Ovary (tissue), 9 donors: ENCODE results near the gene QPRT. TPM values are rescaled to one million over a fixed set of nuclear protein-coding genes. Genes with fewer than 3 reads are reported as not detected.
"Not testable (repeated sequence)": the region's sequence is repeated elsewhere in the genome, so short reads cannot be mapped to it uniquely, and the experiment has no call there.

Experiments
- DNase-seq, 5 donors: peaks; one replicate each; pipeline ENCODE4 v3.0.0-alpha.2; 2019 to 2020
- H3K27ac ChIP-seq, 2 donors: fragments of 200-600 bp; one replicate each; pipeline versions ENCODE4 v1.5.1 to v1.8.0; 2019 to 2022
- H3K27me3 ChIP-seq: fragments of 200-600 bp; one replicate; pipeline ENCODE4 v1.8.0; 2022
- H3K36me3 ChIP-seq: fragments of 200-600 bp; sonication (generic); one replicate; pipeline ENCODE4 v1.5.1; 2019
- H3K4me1 ChIP-seq: one replicate; pipeline ENCODE4 v1.8.1; 2013; ENCODE audit warnings: mild to moderate bottlenecking, moderate library complexity; ENCODE audit not compliant: insufficient read depth
- H3K4me3 ChIP-seq: fragments of 200-600 bp; sonication (generic); one replicate; pipeline ENCODE4 v1.5.1; 2017
- H3K9me3 ChIP-seq, 2 donors: fragments of 200-600 bp in 1 of 2; sonication (generic) in 1 of 2; one replicate each; pipeline versions ENCODE4 v1.5.1 to v1.8.1; 2013 to 2019; ENCODE audit warnings: mild to moderate bottlenecking in 1 of 2, moderate library complexity in 1 of 2
- EP300 ChIP-seq: sonication (generic); formaldehyde crosslinking; IDR thresholded peaks from one replicate; pipeline ENCODE4 v1.6.1; 2017; ENCODE audit warnings: antibody characterized with exemption
- POLR2A ChIP-seq: fragments of 450-650 bp; IDR thresholded peaks from one replicate; pipeline ENCODE4 v1.6.1; 2017; ENCODE audit warnings: antibody characterized with exemption, mild to moderate bottlenecking, moderate library complexity
- WGBS, 3 donors: extraction: QIAGEN DNeasy Blood & Tissue Kit in 1 of 3; methylation state at CpG; one replicate each; pipeline versions ENCODE4 v1.1.5 to v1.1.7; 2013 to 2017; 5-methylcytosine and 5-hydroxymethylcytosine counted together
- intact Hi-C, 4 donors: fragments of 100-400 bp; cut with DNase I; formaldehyde crosslinking; loops; one replicate each; pipeline versions ENCODE4 v1.11.0 to v1.15.1; 2022 to 2023
- polyA plus RNA-seq, 2 donors: library from polyadenylated mRNA; stranded (reverse); fragments of 200-250 nt in 1 of 2; fragments of 350-450 nt in 1 of 2; fragmentation: Illumina TruSeq in 1 of 2; extraction: RNeasy Lipid Tissue Mini Kit (QIAGEN cat#74804) in 1 of 2; gene quantifications; one replicate each; pipeline ENCODE4 v1.2.3, GENCODE V29; 2013 to 2014
- total RNA-seq, 7 donors: library from RNA; depleted of rRNA in 2 of 7; stranded (reverse); fragments of >200 nt in 2 of 7; fragmentation: NEBNext Ultra II Directional in 3 of 7; extraction: Animal tissue kit (Norgen Biotek cat#: 25700) in 3 of 7; gene quantifications; one replicate each; pipeline versions ENCODE4 v1.1.0 to v1.2.4, GENCODE V29; 2016 to 2023
- TF ChIP-seq, protein P1 (sequence below), 3 donors: fragments of 450-650 bp in 2 of 3; fragments of 200-600 bp in 1 of 3; IDR thresholded peaks; one replicate each; pipeline versions ENCODE4 v1.5.1 to v1.8.0; 2016 to 2022; ENCODE audit warnings: antibody characterized with exemption in 3 of 3, mild to moderate bottlenecking in 1 of 3
- donor health status: DM: no; HTN: no; CAD: no; lungs with moderate emphysema.
- donor health status: DM: no; HTN: no; CAD: no.
- donor health status: Bipolar disorder and iron deficiency.
- donor health status: DM: yes; HTN: yes; CAD: no.
- donor health status: DM: no; HTN: no; CAD: no.
- donor health status: DM: yes; HTN: yes; CAD: no.

Gene QPRT
- total and polyA plus RNA-seq, 9 donors, result 21.4 to 67.9 (median 43.1) TPM

DNA sequence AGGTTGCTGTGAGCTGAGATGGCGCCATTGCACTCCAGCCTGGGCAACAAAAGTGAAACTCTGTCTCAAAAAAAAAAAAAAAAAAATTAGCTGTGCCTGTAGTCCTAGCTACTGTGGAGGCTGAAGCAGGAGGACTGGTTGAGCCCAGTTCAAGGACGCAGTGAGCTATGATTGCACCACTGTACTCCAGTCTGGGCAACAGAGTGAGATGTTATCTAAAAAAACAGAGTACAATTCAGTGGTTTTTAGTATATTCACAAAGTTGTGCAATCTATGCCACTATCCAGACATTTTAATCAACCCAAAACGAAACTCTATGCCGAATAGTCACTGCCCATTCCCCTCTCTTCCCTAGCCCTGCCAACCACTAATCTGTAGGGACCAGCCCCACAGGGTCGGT lies 41.7 kb downstream of the QPRT start:
- DNase-seq, result peak in 1 of 5 donors; percentile 18
- Histone ChIP-seq H3K4me1 (no peaks in the 10 kb centered on the region), H3K4me3 (no peak overlapping the region), H3K36me3 (no peaks in the 10 kb centered on the region), H3K9me3 (no peaks in the 10 kb centered on the region), H3K27me3 (no peaks in the 10 kb centered on the region), H3K27ac (no peak overlapping the region)
- TF ChIP-seq EP300, result no peak
- no peak for TF ChIP-seq POLR2A
- TF ChIP-seq, protein P1, sequence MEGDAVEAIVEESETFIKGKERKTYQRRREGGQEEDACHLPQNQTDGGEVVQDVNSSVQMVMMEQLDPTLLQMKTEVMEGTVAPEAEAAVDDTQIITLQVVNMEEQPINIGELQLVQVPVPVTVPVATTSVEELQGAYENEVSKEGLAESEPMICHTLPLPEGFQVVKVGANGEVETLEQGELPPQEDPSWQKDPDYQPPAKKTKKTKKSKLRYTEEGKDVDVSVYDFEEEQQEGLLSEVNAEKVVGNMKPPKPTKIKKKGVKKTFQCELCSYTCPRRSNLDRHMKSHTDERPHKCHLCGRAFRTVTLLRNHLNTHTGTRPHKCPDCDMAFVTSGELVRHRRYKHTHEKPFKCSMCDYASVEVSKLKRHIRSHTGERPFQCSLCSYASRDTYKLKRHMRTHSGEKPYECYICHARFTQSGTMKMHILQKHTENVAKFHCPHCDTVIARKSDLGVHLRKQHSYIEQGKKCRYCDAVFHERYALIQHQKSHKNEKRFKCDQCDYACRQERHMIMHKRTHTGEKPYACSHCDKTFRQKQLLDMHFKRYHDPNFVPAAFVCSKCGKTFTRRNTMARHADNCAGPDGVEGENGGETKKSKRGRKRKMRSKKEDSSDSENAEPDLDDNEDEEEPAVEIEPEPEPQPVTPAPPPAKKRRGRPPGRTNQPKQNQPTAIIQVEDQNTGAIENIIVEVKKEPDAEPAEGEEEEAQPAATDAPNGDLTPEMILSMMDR (IDR thresholded peaks at IDR 0.05), result no peak
- 72 to 77% (median 72%) methylated on average over 5 of the region's 5 CpGs for WGBS, 3 donors
- intact Hi-C loops, result loop anchor here in 3 of 4 donors (10.0 kb wide), 2 partner anchors 64 to 304 kb away; partner anchors contain the start of gene C16orf92 (in 1 of the 3)

GRCh38 chr16:29721167-29721879 lies 42.3 kb downstream of the QPRT start:
- 39 to 41% (median 39%) methylated on average over 24 of the region's 24 CpGs for WGBS, 3 donors
- intact Hi-C loops, result loop anchor here in 3 of 4 donors (10.0 kb wide), 2 partner anchors 63 to 303 kb away; partner anchors contain the start of gene C16orf92 (in 1 of the 3)
- H3K4me1 ChIP-seq, H3K4me3 ChIP-seq, H3K9me3 ChIP-seq, H3K27ac ChIP-seq, H3K27me3 ChIP-seq, H3K36me3 ChIP-seq: not testable (repeated sequence)
- DNase-seq, result peak; percentile 48 to 70 (median 67)
- TF ChIP-seq, protein P1 (IDR thresholded peaks at IDR 0.05), result peak in 1 of 3 donors; percentile 37

DNA sequence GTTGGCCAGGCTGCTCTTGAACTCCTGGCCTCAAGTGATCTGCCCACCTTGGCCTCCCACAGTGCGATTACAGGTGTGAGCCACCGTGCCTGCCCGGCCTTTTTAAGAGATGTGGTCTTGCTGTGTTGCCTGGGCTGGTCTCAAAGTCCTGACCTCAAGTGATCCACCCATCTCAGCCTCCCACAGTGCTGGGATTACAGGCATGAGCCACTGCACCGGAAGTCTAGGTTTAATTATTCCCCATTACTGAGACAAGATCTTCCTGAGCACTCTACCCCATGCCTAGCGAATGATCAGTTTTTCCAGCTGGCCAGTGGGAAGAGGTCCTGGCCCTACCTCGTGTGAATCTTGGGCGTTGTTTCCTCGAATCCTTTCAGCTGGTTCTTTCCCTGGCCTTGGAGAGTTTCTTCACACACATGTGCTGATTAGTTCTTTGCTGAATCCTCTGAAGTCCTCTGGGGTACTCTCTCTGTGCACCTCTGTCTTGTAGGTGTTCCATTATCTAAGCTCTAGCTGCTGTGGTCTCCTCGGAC lies 47.9 kb downstream of the QPRT start:
- no peak for TF ChIP-seq POLR2A
- no peak for TF ChIP-seq EP300
- TF ChIP-seq, protein P1 (IDR thresholded peaks at IDR 0.05), result no peak
- no peaks in the 10 kb centered on the region for H3K9me3 ChIP-seq
- H3K4me3 ChIP-seq, result no peak overlapping the region
- no peaks in the 10 kb centered on the region for H3K4me1 ChIP-seq
- H3K36me3 ChIP-seq, result no peaks in the 10 kb centered on the region
- intact Hi-C loops, result loop anchor here in 3 of 4 donors (10.0 kb wide), 2 partner anchors 58 to 298 kb away; partner anchors contain the start of gene C16orf92 (in 1 of the 3)
- DNase-seq, result peak in 1 of 5 donors; percentile 17
- WGBS, 3 donors, result 58 to 68% (median 62%) methylated on average over 9 of the region's 9 CpGs
- no peak overlapping the region for H3K27ac ChIP-seq
- no peaks in the 10 kb centered on the region for H3K27me3 ChIP-seq

- 79 to 82% (median 80%) methylated on average over 7 of the region's 7 CpGs for WGBS, 3 donors
- TF ChIP-seq, protein P1 (IDR thresholded peaks at IDR 0.05), result no peak
- TF ChIP-seq POLR2A (no peak), EP300 (no peak)
- DNase-seq, result no peak
- H3K4me3 ChIP-seq, result no peak overlapping the region
- H3K27ac ChIP-seq, result no peak overlapping the region
- no peaks in the 10 kb centered on the region for H3K4me1 ChIP-seq
- no peaks in the 10 kb centered on the region for H3K36me3 ChIP-seq
- no peaks in the 10 kb centered on the region for H3K27me3 ChIP-seq
- no peaks in the 10 kb centered on the region for H3K9me3 ChIP-seq
- intact Hi-C loops, result loop anchor here in 3 of 4 donors (10.0 kb wide), 2 partner anchors 57 to 297 kb away; partner anchors contain the start of gene C16orf92 (in 1 of the 3)
These were observed 48.5 kb downstream of the QPRT start for GRCh38 chr16:29727452-29727851.
